IPS-15b (cell line): ENCODE data around the gene FXYD6.
"Not testable (repeated sequence)": the region's sequence is repeated elsewhere in the genome, so short reads cannot be mapped to it uniquely, and the experiment has no call there.

Experiments
- H3K27me3 ChIP-seq: one replicate; pipeline ENCODE4 v1.6.1; 2013; ENCODE audit warnings: low read length; ENCODE audit not compliant: control insufficient read depth, insufficient read depth
- H3K36me3 ChIP-seq: one replicate; pipeline ENCODE4 v1.6.1; 2013; ENCODE audit warnings: low read length; ENCODE audit not compliant: control insufficient read depth, insufficient read depth
- H3K4me1 ChIP-seq: one replicate; pipeline ENCODE4 v1.6.1; 2013; ENCODE audit warnings: mild to moderate bottlenecking, low read length; ENCODE audit not compliant: control insufficient read depth, insufficient read depth
- H3K4me3 ChIP-seq: one replicate; pipeline ENCODE4 v1.5.1; 2013; ENCODE audit warnings: low read depth, low read length
- H3K9ac ChIP-seq: one replicate; pipeline ENCODE4 v1.6.1; 2013; ENCODE audit warnings: low read depth, mild to moderate bottlenecking, low read length
- H3K9me3 ChIP-seq: one replicate; pipeline ENCODE4 v1.6.1; 2013; ENCODE audit warnings: mild to moderate bottlenecking, low read length; ENCODE audit not compliant: control insufficient read depth, insufficient read depth

Gene FXYD6

DNA sequence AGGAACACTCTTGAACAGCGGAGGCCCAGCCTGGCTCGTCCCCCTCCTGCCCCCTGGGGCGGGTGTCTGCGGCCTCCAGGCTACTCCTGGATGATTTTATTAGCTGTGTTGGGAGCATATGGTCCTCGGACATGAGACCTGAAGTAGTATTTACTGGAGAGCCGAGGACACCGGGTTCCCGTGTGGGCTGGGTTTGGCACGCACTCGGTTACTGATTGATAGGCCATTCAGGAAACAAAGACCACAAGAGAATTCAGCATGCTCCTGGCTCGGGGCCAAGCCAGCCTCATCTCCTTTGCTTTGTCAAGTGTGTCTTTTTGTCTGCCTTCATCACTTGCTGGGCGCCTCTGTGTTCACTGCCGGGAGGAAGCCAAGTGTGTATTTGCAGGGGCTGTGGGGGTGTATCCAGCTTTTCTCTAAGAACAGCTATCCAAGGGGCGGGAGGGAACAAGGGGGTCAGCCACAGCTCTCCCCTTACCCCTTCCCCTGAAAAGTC, 61.6 kb downstream of the FXYD6 start:
- Histone ChIP-seq H3K27me3 (no peaks in the 10 kb centered on the region), H3K4me3 (no peak overlapping the region), H3K4me1 (peaks cover 21% of the 10 kb centered on the region), H3K36me3 (no peaks in the 10 kb centered on the region), H3K9ac (no peak overlapping the region), H3K9me3 (no peaks in the 10 kb centered on the region)

DNA sequence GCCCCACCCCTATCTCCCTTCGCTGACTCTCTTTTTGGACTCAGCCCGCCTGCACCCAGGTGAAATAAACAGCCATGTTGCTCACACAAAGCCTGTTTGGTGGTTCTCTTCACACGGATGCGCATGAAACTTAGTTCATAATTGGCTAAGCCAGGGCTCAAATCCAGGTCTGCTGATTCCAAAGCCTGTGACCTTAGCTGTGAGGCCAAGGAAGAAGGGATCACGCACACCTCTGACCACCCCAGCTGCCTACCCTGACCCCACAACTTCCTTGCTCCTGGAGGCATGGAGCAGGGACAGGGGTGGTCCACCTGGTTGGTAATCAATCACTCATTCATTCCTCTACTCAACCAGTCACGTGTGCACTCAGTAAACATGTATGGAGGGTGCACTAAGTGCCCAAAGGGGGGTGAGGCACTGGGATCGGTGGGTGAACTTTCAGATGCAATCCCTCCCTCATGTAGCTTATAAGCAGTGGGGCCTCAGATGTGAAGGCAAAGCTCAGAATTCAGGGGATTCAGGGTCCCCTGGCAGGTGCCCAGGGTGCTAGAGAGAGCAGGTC, 62.2 kb downstream of the FXYD6 start:
- H3K36me3 ChIP-seq, result no peaks in the 10 kb centered on the region
- H3K9me3 ChIP-seq, result no peaks in the 10 kb centered on the region
- peaks cover 21% of the 10 kb centered on the region for H3K4me1 ChIP-seq
- no peak overlapping the region for H3K9ac ChIP-seq
- no peak overlapping the region for H3K4me3 ChIP-seq
- no peaks in the 10 kb centered on the region for H3K27me3 ChIP-seq

DNA sequence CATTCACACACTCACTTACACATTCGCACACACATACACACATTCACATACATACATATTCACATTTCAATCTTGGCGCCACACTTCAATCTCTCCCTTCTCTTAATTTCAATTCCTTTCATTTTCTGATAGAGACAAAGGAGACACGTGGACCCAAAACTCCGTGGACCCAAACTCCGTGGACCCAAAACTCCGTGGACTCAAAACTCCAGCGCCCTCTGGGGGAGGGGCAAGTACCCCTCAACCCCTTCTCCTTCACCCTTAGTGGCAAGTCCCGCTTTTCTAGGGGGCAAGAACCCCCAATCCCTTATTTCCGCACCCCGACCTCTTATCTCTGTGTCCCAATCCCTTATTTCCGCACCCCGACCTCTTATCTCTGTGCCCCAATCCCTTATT, 66.4 kb downstream of the FXYD6 start:
- not testable (repeated sequence) for H3K9ac ChIP-seq, H3K4me3 ChIP-seq, H3K27me3 ChIP-seq, H3K36me3 ChIP-seq, H3K4me1 ChIP-seq, H3K9me3 ChIP-seq

DNA sequence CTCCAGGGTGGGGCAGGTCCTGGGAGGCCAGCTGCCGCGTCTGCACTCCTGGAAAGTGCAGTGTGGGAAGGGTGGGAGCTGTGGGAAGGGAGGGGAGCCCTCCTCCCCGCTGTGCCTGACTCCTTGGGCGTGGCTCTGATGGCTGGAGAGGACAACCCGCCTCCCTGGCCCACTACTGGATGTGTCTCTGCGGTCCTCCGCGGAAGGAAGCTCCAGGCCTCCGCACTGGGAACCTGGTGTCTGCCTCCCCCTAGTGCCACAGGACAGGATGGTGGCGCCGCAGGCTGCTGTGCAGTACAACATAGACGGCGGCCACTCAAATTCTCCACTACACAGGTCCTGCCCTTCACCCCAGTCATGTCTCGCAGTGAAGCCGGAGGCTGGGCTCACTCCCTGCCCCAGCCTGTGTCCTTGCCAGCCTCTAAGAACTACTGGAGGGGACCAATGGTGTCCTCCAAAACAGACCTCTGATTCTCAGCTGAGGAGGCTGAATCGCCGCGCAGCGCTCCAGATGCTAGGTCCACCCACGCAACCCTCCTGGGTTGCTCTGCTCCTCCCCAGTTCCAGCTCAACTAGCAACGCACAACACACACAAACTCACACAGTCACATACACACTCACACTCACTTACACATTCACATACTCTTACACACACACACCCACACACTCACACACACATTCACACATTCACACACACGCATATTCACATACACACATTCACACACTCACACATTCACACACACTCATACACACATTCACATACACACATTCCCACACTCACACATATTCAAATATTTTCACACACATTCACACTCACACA, 67.0 kb downstream of the FXYD6 start:
- Histone ChIP-seq H3K27me3 (no peaks in the 10 kb centered on the region), H3K4me3 (no peak overlapping the region), H3K9ac (no peak overlapping the region), H3K9me3 (no peaks in the 10 kb centered on the region), H3K4me1 (peaks cover 2% of the 10 kb centered on the region), H3K36me3 (no peaks in the 10 kb centered on the region)

DNA sequence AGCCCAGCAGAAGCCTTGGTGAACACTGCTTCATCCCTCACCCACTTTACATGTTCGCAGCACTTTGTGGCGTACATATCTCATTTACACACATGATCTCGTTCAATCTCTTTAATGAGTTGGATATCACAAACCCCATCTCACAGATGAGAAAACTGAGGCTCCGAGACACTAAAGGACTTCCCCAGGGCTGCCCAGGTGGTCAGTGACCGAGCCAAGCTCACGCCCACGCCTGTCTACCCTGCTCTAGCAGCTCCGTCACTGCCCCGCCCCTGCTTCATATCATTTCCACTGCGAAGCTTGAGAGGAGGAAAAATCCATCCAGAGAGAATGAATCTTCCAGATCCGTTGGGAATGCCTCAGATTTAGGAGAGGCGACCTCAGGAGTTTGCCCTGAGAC, 67.7 kb downstream of the FXYD6 start:
- H3K36me3 ChIP-seq, result no peaks in the 10 kb centered on the region
- no peaks in the 10 kb centered on the region for H3K4me1 ChIP-seq
- no peaks in the 10 kb centered on the region for H3K27me3 ChIP-seq
- H3K9me3 ChIP-seq, result no peaks in the 10 kb centered on the region
- H3K9ac ChIP-seq, result no peak overlapping the region
- no peak overlapping the region for H3K4me3 ChIP-seq

DNA sequence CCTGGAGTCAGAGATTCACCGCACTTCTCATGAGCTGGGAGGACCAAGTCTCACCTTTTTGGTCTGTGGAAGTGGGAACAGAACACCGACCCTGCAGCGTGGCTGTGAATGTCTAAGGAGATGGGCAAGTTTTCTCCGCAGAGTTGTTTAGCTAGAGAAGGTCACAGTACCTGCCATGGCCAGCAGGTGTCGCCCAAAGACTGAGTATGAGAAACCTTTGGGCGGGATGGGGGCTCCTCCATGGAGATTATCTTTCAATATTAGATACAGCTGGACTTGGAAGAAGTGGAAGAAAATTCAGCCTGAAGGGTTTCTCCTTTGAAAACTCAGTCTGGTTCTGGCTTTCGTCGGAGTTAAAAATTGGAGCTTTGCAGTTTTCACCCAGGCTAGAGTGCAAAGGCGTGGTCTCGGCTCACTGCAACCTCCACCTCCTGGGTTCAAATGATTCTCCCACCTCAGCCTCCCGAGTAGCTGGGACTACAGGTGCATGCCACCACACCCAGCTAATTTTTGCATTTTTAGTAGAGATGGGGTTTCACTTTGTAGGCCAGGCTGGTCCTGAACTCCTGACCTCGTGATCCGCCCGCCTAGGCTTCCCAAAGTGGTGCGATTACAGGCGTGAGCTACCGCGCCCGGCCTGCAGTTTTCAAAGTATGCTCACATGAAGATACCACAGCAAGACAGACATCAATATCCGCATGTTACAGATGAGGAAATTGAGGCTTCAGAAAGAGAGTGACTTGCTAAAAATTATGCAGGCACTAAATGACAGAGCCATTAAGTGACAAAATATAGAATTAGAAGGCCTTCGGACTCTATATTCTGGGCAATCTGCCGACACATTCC, 68.8 kb downstream of the FXYD6 start:
- H3K9ac ChIP-seq, result no peak overlapping the region
- no peak overlapping the region for H3K4me3 ChIP-seq
- H3K4me1 ChIP-seq, result no peaks in the 10 kb centered on the region
- H3K27me3 ChIP-seq, result no peaks in the 10 kb centered on the region
- H3K36me3 ChIP-seq, result no peaks in the 10 kb centered on the region
- H3K9me3 ChIP-seq, result no peaks in the 10 kb centered on the region

DNA sequence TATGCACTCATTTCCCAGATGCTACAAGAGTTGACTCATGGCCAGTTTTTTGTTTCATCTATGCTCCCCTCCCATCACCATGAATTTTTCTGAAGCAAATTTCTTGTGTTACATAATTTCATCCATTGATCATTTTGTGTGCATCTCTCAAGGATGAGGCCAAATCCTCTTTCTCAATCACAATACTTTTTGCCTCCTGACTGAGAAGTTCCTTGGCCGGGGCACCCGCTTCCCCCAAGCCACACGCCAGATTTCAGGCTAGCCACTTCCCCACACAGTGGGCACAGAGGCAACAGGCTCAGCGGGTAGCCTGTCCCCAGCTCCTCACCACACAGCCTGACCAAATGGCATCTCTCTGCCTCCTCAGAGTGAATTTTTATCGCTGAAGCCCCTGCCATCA, 69.6 kb downstream of the FXYD6 start:
- Histone ChIP-seq H3K36me3 (no peaks in the 10 kb centered on the region), H3K27me3 (no peaks in the 10 kb centered on the region), H3K4me1 (no peaks in the 10 kb centered on the region), H3K9me3 (no peaks in the 10 kb centered on the region), H3K9ac (no peak overlapping the region), H3K4me3 (no peak overlapping the region)

DNA sequence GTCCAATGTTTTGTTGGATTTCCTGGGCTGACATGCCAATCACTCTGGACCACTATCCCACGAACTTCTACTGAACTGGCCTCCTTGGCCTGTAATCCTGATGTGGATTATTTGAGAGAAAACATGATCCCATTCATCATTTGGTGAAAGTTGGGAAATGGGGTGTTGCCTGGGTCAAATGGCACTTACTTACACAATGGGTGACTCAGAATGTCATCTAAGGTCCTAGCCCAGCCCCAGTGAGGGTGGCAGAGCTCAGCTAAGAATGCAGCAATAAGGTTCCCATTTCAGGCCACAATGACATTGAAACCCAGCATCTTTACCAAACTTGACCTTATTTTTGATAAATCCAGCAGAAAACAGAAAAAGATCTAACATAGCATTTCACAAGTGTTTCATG, 71.4 kb downstream of the FXYD6 start:
- Histone ChIP-seq H3K4me3 (no peak overlapping the region), H3K4me1 (no peaks in the 10 kb centered on the region), H3K27me3 (peaks cover 5% of the 10 kb centered on the region), H3K9me3 (no peaks in the 10 kb centered on the region), H3K36me3 (no peaks in the 10 kb centered on the region), H3K9ac (no peak overlapping the region)

DNA sequence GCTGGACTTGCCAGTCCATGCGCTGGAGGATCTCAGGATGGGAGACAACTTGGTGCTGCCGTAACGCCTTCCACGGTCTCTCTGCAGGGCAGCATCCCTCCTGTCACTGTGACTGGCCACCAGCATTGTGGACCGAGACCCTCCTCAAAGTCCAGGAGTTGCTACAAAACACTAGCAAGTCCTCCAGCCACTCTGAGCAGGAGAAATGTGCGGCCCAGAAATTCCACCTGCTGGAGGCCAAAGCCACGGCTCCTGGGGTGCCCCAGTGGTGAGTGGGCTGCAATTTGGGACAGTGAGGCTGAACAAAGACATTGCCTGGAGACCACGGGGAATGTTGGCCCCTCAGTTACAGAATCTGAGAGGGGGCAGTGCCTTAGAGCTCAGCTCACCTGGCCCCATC, 72.6 kb downstream of the FXYD6 start:
- no peaks in the 10 kb centered on the region for H3K9me3 ChIP-seq
- H3K4me1 ChIP-seq, result no peaks in the 10 kb centered on the region
- no peak overlapping the region for H3K9ac ChIP-seq
- H3K36me3 ChIP-seq, result no peaks in the 10 kb centered on the region
- peaks cover 16% of the 10 kb centered on the region for H3K27me3 ChIP-seq
- H3K4me3 ChIP-seq, result no peak overlapping the region

DNA sequence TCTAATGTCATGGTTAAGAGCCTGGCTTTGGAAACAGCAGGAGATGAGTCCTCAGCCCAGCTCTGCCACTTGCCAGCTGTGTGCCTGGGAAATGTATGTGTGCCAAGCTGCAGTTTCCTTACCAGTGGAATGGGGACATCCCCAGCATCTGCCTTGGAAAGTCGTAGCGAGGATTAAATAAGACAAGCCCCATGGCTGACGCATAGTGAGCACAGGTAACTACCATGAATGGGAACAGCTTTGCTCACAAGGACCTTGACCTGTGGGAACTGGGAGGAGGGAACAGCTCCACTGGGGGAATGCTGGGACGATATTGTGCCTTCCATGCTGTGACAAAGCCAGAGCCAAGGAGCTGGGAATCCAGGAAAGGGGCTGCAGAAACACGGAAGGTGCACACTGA, 76.8 kb downstream of the FXYD6 start:
- Histone ChIP-seq H3K4me1 (no peaks in the 10 kb centered on the region), H3K4me3 (no peak overlapping the region), H3K36me3 (no peaks in the 10 kb centered on the region), H3K9ac (no peak overlapping the region), H3K27me3 (peaks cover 56% of the 10 kb centered on the region), H3K9me3 (no peaks in the 10 kb centered on the region)

DNA sequence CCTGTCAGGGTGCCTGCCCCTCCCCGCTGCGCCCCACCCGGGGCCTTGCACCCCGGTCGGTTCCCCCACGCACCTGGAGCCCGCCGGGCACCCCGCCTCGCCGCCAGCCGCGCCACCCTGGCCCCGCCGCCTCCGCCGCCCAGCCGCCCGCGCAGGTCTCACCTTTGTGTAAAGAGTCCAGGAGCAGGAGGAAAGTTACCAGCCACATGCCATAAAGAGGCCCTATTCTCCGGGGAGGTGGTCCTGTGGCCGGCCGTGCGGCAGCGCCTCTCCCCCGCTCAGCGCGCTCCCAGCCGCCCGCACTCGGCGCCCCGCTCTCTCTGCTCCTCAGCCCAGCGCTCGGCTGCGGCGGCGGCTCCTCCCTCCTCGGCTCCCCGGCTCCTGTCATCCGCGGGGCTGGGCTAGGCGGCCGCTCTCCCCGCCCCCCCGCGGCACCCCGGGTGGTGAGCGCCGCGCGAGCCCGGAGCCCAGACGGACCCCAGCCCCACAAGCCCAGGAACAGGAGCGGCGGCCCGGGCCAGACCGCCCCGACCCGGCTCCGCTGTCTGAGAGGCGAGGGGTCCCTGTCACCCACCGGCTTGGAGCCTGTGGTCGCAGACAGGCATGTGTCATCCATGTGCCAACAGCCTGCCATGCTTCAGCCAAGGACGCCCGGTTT, 79.5 kb downstream of the FXYD6 start, which contains the start of gene DSCAML1:
Gene DSCAML1 (minus strand): TSS at position 345 of the 658 bp plus-strand sequence. CDS start 137 bp downstream, at position 208.
- Histone ChIP-seq H3K9me3 (no peaks in the 10 kb centered on the region), H3K4me1 (no peaks in the 10 kb centered on the region), H3K9ac (no peak within 1 kb of the TSS), H3K27me3 (peaks cover 76% of the 10 kb centered on the region), H3K4me3 (peak within 1 kb of the TSS; percentile 54), H3K36me3 (no peaks in the 10 kb centered on the region)
